Fibroblast of upper back skin (primary cell): Measurements from ENCODE around the gene KRT72.

Experiments used
- DNase-seq: peaks from one replicate; pipeline ENCODE4 v3.0.0-alpha.2; 2013

KRT72 gene

GRCh38 chr12:52575256-52575655 is 26.0 kb downstream of the KRT72 start:
- DNase-seq, result no peak

DNA sequence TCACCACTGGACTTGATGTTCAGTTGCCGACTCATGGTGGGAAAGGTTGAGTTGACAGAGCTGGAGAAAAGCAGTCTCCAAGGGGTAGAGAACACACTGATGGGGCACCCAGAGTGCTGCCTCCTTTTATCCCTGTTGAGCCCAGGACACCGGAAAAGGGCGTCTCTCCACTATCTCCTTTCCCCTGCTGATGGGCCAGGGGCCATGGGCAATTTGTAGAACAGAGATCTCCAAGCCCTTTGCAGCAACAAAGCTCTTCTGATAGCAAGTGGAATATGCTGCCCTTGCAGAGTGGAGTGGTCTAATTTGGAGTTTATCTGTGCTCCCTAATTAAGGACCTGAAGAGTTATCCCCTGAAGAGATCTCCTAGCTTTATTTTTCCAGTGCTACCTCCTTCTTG is 27.5 kb downstream of the KRT72 start, which contains the start of gene KRT74:
Gene KRT74 (minus strand): TSS at position 101 of the 400 bp plus-strand sequence. CDS start 66 bp downstream, at position 35.
- no peak for DNase-seq

GRCh38 chr12:52573306-52573705 is 28.0 kb downstream of the KRT72 start:
- DNase-seq, result no peak

DNA sequence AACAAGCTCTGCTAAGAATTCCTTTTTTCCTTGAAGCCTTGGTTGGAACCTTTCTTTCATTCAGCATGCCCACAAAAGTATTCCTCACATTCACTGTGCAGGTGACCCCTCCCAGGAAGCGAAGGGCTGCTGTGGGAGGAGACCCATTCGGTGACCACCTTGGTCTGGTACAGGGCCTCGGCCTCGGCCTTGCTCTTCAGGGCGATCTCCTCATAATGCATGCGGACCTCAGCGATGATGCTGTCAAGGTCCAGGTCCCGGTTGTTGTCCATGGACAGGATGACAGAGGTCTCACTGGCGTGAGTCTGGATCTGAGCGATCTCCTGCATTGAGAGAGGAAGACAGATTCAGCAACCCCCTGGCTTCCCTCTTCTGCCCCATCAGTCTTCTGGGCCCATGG is 30.8 kb downstream of the KRT72 start:
- DNase-seq, result no peak

- DNase-seq, result no peak
Observed at GRCh38 chr12:52568111-52568510, 33.2 kb downstream of the KRT72 start.

GRCh38 chr12:52566847-52567291 is 34.4 kb downstream of the KRT72 start:
- DNase-seq, result no peak

DNA sequence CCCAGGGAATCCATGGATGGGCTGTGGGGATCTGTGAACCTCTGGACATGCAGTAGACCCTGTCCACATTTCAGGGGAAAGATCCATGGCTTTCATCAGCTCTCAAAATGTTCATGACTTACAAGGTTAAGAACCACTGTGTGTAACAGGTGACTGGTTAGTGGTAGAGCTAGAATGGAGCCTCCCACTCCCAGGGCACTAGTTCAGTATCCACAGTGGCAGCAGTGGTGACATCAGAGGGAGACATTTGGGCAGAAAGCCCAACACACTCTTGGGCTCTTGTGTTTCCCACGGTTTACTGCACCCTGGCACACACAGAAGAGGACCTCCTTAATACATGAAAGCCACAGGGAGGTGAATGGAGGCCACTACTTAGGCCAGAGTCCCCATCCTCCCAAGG is 36.7 kb downstream of the KRT72 start:
- DNase-seq, result no peak

GRCh38 chr12:52561880-52562449 is 39.3 kb downstream of the KRT72 start:
- DNase-seq, result no peak

DNA sequence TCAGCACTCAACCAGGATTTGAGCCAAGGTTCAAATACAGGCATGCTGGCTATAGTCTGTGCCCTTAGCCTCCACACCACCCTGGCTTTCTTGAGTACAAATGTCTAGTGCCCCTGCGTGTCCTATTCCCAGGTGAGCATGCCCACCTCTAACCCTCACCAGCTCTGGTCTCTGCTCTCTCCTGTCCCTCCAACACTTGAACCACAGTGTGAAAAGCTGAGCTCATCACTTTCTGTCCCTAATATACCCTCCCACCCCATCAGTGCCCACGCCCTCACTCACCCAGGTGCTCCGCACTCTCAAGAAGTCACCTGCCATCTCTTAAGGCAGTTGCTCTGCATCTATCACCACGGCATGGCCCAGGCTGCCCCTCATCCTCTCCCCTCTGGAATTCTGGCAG is 41.3 kb downstream of the KRT72 start:
- DNase-seq, result no peak

DNA sequence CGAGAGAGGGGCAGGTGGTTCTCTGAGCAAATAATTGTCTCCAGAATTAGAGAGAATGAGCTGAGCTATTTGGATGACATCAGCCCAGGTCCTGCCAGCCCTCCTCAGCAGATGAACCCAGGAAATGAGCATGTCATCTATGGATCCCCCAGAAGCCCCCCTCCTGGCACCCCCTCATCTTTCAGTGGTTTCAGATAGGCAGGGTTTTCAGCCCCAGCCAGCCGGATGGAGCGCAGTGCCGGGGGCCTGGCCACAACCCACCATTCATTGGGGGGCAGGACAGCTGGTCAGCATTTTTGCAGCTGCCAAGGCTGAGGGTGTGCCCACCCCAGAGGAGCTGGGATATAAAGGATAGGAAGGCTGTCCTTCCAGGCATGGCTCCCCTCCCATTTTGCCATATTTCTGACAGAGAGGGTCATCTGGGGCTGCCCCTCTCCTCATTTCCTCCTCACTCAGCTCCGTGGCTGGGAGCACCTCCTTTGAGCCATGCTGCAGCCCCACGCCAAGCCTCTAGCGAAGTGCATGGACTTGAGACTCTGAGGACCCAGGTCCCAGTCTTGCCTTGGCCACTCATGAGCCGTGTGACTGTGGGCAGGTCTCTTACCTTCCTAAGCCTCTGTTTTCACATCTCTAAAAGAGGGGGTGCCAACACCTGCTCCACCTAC is 42.4 kb downstream of the KRT72 start:
- DNase-seq, result no peak

- no peak for DNase-seq
Observed at GRCh38 chr12:52557476-52557875, 43.8 kb downstream of the KRT72 start.

DNA sequence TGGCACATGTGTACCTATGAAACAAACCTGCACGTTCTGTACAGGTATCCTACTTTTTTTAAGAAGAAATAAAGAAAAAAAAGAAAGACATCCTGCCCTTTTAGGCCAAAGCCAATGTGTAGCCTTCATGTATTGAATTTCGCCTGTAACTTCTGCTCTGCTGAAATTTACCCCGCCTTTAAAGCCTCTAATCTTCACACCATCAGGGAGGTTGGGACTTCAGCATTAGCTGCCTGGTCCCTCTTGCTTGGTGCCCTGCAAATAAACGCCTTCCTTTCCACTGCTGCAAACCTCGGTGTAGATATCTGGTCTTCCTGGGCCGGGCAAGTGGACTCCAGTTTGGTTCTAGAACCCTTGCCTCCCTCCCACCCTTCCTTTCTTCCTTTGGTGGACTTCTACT is 45.7 kb downstream of the KRT72 start:
- no peak for DNase-seq

- DNase-seq, result no peak
Observed at GRCh38 chr12:52552681-52553195, 48.5 kb downstream of the KRT72 start, which contains the start of gene KRT71. KRT71 (minus strand) TSS chr12:52553145; CDS start chr12:52553077, 68 bp downstream.

DNA sequence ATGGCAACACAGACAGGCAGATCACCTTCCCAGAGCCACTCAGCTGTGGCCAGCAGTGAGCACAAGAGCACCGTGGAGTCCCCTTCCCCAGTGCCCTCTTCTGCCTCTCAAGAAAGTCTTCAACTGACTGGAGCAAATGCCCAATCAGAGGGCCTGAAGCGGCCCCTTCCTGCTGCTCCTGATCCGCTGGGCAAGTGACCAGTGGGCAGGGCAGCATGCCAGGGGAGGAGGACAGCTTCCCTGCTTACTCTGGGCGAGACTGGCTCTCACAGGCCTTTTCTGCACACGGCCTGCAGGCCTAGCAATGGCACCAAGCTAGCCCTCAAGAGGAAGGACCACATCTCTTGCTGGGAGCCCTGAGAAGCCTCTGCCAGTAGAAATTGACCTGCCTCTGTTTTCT is 49.2 kb downstream of the KRT72 start:
- no peak for DNase-seq

DNA sequence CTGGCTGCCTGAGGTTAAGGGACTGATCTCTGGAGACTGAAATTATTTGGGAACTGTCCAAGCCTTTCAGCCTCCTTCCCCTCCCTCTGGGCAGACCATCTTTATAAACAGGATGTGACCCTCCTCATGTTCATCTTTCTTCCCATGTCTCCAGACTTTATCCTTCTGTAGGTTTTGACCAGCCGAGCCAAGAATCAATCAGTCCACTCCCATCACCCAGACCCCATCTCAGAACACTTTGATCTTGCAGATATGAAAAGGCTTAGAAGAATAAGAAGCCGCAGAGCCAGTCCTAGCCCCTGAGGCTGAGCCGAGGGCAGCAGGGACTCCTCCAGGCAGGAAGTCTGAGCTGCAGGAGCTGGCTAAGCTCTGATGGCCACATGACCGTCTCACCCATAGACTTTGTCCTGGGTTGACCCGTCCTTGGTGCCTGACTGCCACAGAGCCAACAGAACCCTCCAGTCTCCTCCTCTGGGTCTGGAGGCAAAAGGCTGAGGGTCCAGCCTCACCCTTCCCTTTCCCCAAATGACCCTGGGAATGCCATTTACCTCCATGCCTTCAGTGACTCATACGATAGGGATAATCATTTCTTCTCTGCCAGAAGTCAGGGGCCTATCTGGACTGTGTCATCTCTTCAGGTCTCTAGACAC is 49.9 kb downstream of the KRT72 start:
- DNase-seq, result no peak

DNA sequence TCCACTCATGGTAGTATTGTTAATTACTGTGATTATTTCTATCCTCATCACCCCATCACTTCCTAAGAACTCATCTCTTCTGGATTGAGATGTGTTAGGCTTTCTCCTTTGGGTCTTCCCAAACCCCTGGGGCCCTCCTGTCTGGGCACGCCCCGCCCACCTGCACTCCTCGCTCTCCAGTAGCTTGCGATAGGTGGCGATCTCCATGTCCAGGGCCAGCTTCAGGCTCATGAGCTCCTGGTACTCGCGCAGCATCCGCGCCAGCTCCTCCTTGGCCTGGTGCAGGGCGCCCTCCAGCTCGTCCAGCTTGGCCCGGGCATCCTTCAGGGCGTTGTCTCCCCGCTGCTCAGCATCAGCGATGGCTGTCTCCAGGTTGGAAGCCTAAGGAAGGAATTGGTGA is 55.1 kb downstream of the KRT72 start:
- DNase-seq, result no peak

DNA sequence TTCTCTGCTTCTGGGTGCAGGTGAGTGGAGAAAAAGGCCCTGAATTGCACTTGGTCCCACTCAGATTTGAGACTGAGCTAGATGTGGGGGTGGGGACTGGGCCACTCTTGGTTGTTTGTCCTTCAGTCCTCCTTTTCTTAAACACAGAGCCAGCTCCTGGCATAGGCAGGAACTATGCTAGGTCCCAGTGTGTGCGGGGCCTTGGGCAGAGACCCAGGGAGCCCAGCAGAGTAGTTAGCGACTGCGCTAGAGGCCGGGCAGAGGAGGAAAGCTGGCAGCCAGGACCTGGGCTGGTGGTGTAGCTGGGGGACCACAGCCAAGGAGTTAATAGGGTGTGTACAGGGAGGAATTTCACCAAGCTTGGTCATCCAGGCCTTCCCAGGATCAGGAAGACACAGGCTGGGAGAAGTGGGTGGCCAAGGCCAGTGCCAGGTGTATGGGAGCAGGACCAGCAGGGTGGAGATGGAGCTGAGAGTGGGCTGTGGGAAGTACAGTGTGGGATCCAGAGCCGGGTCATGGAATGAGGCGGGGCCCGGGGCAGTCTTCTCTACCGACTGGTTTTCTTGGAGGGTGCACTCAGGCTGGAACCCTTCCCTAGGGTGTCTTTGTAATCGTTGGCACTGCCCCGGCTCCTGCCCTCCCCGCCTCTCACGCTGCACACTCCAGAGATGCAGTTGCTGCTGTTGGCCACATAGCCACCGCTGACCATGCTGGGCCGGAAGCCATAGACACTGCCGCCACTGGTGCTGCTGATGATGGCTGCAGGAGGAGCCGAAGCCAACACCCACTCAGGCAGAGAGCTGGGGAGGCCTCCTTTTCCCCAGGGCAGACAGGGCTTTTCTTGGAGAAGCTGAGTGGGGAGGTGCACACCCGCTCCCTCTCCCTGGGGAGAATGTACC is 57.0 kb downstream of the KRT72 start:
- DNase-seq, result no peak

- no peak for DNase-seq
Observed at GRCh38 chr12:52542785-52543318, 58.4 kb downstream of the KRT72 start.

GRCh38 chr12:52542157-52542556 is 59.1 kb downstream of the KRT72 start:
- no peak for DNase-seq

- no peak for DNase-seq
Observed at GRCh38 chr12:52541709-52542108, 59.6 kb downstream of the KRT72 start.

DNA sequence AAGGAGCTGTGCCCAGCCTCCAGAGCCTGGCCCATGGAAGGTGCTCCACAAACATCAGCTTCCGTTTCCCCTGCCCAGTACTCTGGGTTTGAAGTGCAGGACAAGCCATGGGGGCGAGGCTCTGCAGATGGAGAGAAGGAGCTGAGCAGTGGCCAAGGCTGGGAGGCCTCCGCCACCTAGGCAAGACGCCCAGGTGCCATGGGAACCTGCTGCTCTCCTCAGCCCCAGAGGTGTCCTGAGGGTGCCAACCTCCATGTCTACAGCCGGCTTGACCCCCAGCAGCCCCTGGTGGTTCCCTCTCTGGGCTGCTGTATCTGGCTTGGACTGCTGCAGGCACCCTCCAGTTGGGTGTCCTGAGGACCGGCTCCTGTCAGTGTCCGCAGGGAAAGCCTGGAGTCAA is 60.7 kb downstream of the KRT72 start:
- DNase-seq, result no peak

- no peak for DNase-seq
Observed at GRCh38 chr12:52539821-52540173, 61.5 kb downstream of the KRT72 start.
